Measurements from ENCODE around the gene PLXNA1. TPM values are rescaled to one million over a fixed set of nuclear protein-coding genes. Genes with fewer than 3 reads are reported as not detected.

PLXNA1 gene
- total RNA-seq, 2 experiments from 2014 or later = 4.6 to 15.0 TPM

DNA sequence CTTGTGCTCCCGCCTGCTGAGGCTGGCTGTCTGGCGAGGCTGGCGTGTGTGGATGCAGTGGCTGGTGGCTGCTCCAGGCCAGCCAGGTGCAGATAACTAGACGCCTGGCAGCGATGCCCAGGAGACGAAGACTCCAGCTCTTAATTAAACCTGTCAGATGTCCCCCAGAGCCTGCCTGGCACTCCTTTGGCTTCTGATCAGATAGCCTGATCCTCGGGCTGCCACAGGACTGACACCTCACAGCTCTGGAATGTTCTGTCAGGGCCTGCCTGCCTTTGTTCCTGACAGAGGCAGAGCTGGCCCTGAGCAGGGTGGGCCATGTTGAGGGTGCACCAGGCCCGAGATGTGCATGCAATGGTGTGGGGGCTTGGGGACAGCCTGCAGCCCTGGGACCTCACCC, 36.5 kb downstream of the PLXNA1 start:
- no peaks in the 10 kb centered on the region for H3K4me1 Mint-ChIP-seq
- H3K36me3 Mint-ChIP-seq = no peaks in the 10 kb centered on the region
- ATAC-seq = no peak
- H3K27ac Mint-ChIP-seq = no peak overlapping the region
- no peak overlapping the region for H3K4me3 Mint-ChIP-seq
- H3K9me3 Mint-ChIP-seq (ENCODE audit: low read depth) = no peaks in the 10 kb centered on the region
- no peak for DNase-seq
- CTCF ChIA-PET = no interaction called here
- H3K27me3 Mint-ChIP-seq = no peaks in the 10 kb centered on the region

GRCh38 chr3:127020543-127020942, 37.6 kb downstream of the PLXNA1 start:
- H3K9me3 Mint-ChIP-seq (ENCODE audit: low read depth) = no peaks in the 10 kb centered on the region
- no peaks in the 10 kb centered on the region for H3K27me3 Mint-ChIP-seq
- H3K36me3 Mint-ChIP-seq = no peaks in the 10 kb centered on the region

DNA sequence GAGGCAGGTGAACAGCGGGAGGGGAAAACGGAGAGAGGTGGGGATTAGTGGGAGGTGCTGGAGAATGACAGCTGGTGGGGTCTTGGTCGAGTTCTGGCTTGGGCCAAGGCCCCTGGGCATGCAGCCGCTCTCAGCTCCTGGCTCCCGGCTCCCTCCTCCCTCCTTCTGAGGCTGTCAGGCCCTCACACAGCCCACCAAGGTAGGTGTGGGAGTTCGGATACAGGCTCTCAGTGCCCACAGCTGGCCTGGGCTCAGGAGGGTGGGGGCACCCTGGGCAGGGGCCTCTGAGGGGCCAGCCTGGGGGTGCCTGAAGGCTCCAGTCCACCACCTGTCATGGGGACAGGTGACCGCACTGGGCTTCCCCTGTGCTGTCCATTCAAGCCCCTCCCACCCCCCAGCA, 39.9 kb downstream of the PLXNA1 start:
- H3K4me3 Mint-ChIP-seq = no peak overlapping the region
- CTCF ChIA-PET = no interaction called here
- no peak for ATAC-seq
- H3K36me3 Mint-ChIP-seq = no peaks in the 10 kb centered on the region
- H3K4me1 Mint-ChIP-seq = no peaks in the 10 kb centered on the region
- DNase-seq = no peak
- no peaks in the 10 kb centered on the region for H3K9me3 Mint-ChIP-seq (ENCODE audit: low read depth)
- no peak overlapping the region for H3K27ac Mint-ChIP-seq
- H3K27me3 Mint-ChIP-seq = no peaks in the 10 kb centered on the region

More at GRCh38 chr3:127020543-127020942, 37.6 kb downstream of the PLXNA1 start:
- Mint-ChIP-seq H3K4me1 (no peaks in the 10 kb centered on the region), H3K27ac (no peak overlapping the region), H3K4me3 (no peak overlapping the region)
- CTCF ChIA-PET = no interaction called here
- ATAC-seq (no peak), DNase-seq (no peak)

- CTCF ChIA-PET = no interaction called here
- H3K36me3 Mint-ChIP-seq = no peaks in the 10 kb centered on the region
- H3K27ac Mint-ChIP-seq = no peak overlapping the region
- H3K4me3 Mint-ChIP-seq = no peak overlapping the region
- DNase-seq (no peak), ATAC-seq (no peak)
- no peaks in the 10 kb centered on the region for H3K9me3 Mint-ChIP-seq (ENCODE audit: low read depth)
- H3K4me1 Mint-ChIP-seq = no peaks in the 10 kb centered on the region
- H3K27me3 Mint-ChIP-seq = no peaks in the 10 kb centered on the region
These were observed 42.5 kb downstream of the PLXNA1 start for GRCh38 chr3:127025456-127025855.

DNA sequence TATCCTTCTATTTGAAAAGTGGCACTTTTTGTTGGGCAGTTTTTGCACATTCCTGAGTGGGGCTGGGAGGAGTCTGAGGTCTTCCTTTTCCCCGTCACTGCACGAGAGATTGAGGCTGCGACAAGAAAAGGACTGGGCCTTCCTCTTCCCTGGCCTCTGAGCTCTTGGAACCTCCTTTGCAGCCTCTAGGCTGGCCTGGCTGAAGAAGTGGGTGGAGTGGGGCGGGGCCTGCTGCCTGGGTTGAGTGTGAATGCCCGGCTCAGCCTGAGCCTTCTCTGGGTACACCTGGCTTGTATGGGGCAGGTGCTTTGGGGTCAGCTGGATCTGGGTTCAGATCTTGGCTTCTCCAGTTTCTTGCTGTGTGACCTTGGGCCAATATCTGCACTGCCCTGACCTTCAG, 43.1 kb downstream of the PLXNA1 start:
- Mint-ChIP-seq H3K4me3 (no peak overlapping the region), H3K36me3 (no peaks in the 10 kb centered on the region), H3K27me3 (no peaks in the 10 kb centered on the region), H3K9me3 (ENCODE audit: low read depth) (no peaks in the 10 kb centered on the region), H3K27ac (no peak overlapping the region), H3K4me1 (no peaks in the 10 kb centered on the region)
- CTCF ChIA-PET = no interaction called here
- ATAC-seq (no peak), DNase-seq (no peak)

- DNase-seq = no peak
- CTCF ChIA-PET = no interaction called here
- ATAC-seq = no peak
These were observed 43.7 kb downstream of the PLXNA1 start for GRCh38 chr3:127026661-127027060.

DNA sequence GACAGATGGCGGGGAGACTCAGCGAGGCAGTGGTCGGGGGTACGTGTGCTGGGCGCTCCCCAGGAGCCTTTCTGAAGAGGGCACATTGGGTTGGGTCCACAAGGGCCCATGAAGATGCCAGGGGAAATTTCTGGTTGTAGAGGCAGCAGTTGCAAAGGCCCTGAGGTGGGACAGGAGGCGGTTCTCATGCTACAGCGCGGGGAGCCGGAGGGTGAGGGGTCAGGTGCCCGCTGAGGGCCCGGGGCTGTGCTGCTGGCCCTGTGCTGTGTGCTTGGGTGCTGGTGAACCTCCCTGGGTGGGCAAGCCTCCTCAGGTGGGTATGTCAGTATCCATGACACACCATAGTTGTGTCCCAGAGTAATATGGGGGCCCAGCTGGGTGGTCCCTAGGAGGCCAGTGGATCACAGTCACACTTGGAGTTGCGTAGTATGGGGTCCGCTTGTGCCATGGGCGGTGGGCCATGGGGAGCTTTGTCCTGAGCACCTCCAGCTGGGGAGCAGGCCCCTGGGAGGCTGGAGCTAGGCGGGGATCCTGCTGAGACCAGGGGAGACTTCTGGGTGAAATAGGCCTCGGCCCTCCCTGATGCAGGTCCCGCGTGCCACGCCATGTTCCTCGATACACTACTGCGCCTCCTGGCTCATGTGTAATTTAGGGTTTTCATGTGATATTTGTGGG, 44.3 kb downstream of the PLXNA1 start:
- H3K9me3 Mint-ChIP-seq (ENCODE audit: low read depth) = no peaks in the 10 kb centered on the region
- H3K4me3 Mint-ChIP-seq = no peak overlapping the region
- ATAC-seq = no peak
- no peak for DNase-seq
- no peaks in the 10 kb centered on the region for H3K36me3 Mint-ChIP-seq
- H3K27me3 Mint-ChIP-seq = no peaks in the 10 kb centered on the region
- H3K4me1 Mint-ChIP-seq = no peaks in the 10 kb centered on the region
- CTCF ChIA-PET = no interaction called here
- H3K27ac Mint-ChIP-seq = no peak overlapping the region

More at GRCh38 chr3:127026661-127027060, 43.7 kb downstream of the PLXNA1 start:
- H3K27me3 Mint-ChIP-seq = no peaks in the 10 kb centered on the region
- no peak overlapping the region for H3K27ac Mint-ChIP-seq
- H3K36me3 Mint-ChIP-seq = no peaks in the 10 kb centered on the region
- no peak overlapping the region for H3K4me3 Mint-ChIP-seq
- no peaks in the 10 kb centered on the region for H3K9me3 Mint-ChIP-seq (ENCODE audit: low read depth)
- H3K4me1 Mint-ChIP-seq = no peaks in the 10 kb centered on the region

DNA sequence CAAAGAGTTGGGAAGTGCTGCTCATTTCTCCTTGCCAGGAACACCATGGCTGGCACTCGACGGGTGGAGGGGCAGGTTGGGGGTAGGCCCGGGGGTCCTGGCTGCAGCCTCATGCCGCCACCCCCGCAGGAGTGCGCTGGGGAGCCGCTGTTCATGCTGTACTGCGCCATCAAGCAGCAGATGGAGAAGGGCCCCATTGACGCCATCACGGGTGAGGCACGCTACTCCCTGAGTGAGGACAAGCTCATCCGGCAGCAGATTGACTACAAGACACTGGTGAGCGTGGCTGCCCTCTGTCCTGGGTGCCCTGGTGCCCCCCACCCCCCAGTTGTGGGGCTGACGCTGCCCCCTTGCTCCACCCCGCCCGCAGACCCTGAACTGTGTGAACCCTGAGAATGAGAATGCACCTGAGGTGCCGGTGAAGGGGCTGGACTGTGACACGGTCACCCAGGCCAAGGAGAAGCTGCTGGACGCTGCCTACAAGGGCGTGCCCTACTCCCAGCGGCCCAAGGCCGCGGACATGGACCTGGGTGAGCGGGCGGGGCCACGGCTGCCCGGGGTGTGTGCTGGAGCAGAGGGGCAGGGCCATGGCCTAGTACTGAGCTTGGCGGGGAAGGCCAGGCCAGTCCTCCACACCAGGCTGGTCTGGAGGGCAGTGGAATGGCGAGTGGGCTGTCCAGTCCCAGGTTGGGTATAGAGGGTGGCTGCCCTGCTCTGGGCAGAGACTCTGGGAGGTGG, 45.1 kb downstream of the PLXNA1 start:
- no peaks in the 10 kb centered on the region for H3K9me3 Mint-ChIP-seq (ENCODE audit: low read depth)
- ATAC-seq (no peak), DNase-seq (no peak)
- no peaks in the 10 kb centered on the region for H3K36me3 Mint-ChIP-seq
- no peak overlapping the region for H3K27ac Mint-ChIP-seq
- H3K4me1 Mint-ChIP-seq = no peaks in the 10 kb centered on the region
- H3K27me3 Mint-ChIP-seq = no peaks in the 10 kb centered on the region
- CTCF ChIA-PET = no interaction called here
- H3K4me3 Mint-ChIP-seq = no peak overlapping the region

- Mint-ChIP-seq H3K9me3 (ENCODE audit: low read depth) (no peaks in the 10 kb centered on the region), H3K4me1 (no peaks in the 10 kb centered on the region), H3K4me3 (no peak overlapping the region), H3K27me3 (no peaks in the 10 kb centered on the region), H3K27ac (no peak overlapping the region), H3K36me3 (no peaks in the 10 kb centered on the region)
- DNase-seq = no peak
- no peak for ATAC-seq
- CTCF ChIA-PET = no interaction called here
These were observed 46.1 kb downstream of the PLXNA1 start for GRCh38 chr3:127028781-127029657.

- CTCF ChIA-PET = no interaction called here
- Mint-ChIP-seq H3K27ac (no peak overlapping the region), H3K27me3 (no peaks in the 10 kb centered on the region), H3K4me1 (no peaks in the 10 kb centered on the region), H3K4me3 (no peak overlapping the region), H3K36me3 (no peaks in the 10 kb centered on the region), H3K9me3 (ENCODE audit: low read depth) (no peaks in the 10 kb centered on the region)
- DNase-seq = no peak
- no peak for ATAC-seq
These were observed 47.0 kb downstream of the PLXNA1 start for GRCh38 chr3:127029658-127030507.

DNA sequence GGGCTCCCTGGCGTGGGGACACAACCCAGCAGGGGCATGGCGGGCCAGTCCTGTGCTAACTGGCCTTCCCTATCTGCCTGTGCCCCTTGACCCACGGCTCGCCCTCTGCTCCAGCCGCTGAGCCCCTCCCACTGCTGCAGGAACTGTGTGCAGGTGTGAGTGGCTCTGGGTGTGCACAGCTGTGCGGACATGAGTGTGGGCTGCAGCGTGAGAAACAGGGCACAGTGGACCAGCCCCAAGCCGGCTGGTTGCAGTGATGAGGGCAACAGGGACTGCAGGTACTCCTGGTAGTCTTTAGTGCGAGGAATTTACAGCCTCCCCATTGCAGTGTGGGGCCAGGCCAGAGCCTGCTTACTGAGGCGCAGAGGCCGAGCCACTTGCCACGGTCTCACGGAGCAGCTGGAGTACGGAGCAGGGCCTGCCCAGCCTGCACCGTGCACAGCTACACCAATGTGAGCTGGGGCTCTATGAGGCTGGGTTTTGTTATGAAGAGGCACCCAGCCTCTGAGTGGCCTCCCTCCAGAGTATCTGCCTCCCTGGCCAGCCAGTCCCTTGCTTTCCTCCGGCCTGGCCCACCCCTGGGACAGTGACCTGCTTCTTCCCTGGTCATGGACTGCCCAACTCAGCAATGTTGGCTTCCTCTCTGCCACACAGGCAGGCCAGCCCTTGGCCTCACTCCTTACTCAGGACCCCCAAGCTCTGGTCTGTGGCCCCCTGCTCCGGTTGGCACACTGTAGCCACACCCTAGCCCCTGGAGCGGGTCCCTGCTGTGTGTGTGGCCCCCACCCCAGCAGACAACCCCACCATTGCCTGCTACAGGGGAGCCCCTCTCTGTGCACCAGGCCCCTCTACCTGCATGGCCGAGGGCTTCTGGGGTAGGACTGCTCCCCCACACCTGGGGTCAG, 47.8 kb downstream of the PLXNA1 start:
- H3K27me3 Mint-ChIP-seq = no peaks in the 10 kb centered on the region
- no peak overlapping the region for H3K27ac Mint-ChIP-seq
- H3K4me3 Mint-ChIP-seq = no peak overlapping the region
- no peaks in the 10 kb centered on the region for H3K4me1 Mint-ChIP-seq
- no peak for ATAC-seq
- H3K36me3 Mint-ChIP-seq = no peaks in the 10 kb centered on the region
- DNase-seq = no peak
- H3K9me3 Mint-ChIP-seq (ENCODE audit: low read depth) = no peaks in the 10 kb centered on the region
- CTCF ChIA-PET = no interaction called here

DNA sequence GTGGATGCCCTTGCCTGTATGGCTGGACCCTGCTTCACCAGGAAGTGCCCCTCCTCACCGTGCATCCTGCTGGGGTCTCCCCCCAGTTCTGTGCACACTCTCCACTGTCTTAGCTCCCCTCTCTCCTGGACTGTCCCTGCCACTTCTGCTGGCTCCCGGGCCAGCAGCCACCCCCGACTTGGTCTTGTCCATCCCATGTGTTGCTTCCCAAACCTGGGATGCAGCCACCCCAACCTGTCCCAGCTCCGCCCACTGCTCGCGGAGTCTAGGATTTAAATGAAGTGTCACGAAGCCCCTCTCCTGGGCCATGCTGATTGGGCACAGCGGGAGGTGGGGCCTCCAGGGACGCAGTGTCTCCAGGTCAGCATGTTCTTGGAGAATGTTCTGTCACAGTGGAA, 48.5 kb downstream of the PLXNA1 start:
- Mint-ChIP-seq H3K9me3 (ENCODE audit: low read depth) (no peaks in the 10 kb centered on the region), H3K4me1 (no peaks in the 10 kb centered on the region), H3K4me3 (no peak overlapping the region), H3K27me3 (no peaks in the 10 kb centered on the region), H3K27ac (no peak overlapping the region), H3K36me3 (no peaks in the 10 kb centered on the region)
- CTCF ChIA-PET = no interaction called here
- no peak for ATAC-seq
- no peak for DNase-seq
